GF-D8 (cell line): ENCODE data around the gene ERN2.

Experiments used
- DNase-seq: peaks from one replicate; lab custom pipeline; 2025; lab: John Stamatoyannopoulos, UW

Gene ERN2

DNA sequence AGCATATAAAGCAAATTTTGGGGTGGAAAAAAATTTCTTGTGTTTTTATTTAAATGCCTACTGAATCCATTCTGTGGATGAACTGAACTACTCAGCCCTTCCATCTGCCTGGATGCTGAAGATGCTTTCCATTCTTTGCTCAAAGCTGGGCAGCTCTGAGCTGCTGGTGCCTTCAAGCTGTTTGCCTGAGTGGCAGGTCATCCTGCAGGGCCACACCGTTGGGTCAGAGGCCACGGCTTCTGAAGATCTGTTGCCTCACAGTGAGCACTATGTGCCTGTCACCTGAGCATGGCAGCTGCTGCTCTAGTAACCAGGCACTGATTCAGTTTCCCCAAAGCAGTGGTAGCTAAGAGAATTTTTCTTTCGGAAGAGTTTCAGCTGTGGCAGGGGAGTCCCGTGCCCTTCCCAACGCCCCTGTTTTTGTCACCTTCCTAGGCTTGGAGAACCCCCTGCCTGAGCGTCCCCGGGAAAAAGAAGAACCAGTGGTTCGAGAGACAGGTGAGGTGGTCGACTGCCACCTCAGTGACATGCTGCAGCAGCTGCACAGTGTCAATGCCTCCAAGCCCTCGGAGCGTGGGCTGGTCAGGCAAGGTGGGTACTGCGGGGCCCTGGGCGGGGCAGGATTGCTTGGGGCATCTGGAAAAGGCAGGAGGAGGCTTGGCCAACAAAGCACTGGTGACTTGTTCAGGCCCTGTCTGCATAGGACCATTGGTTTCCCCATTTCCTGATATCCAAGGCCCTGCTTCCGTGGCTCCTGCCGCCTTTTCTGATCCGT is 25.8 kb downstream of the ERN2 start:
- no peak for DNase-seq

DNA sequence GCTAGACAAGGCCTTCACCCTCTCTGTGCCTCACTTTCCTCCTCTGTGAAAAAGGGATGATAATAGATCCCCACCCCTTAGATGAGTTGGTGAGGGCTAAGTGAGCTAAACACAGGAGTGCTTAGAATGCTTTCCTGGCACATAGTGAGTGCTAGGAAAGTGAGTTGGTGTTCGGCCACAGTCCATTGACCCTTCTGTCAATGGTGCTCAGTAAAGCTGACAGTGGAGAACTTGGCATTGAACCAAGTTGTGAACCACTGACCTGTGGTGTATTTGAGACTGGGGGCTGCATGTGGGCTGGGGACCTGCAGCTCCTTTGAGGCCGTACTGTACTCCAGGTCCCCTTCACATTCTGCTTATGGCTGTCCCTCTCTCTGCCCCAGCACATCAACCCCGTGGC is 29.5 kb downstream of the ERN2 start:
- no peak for DNase-seq

DNA sequence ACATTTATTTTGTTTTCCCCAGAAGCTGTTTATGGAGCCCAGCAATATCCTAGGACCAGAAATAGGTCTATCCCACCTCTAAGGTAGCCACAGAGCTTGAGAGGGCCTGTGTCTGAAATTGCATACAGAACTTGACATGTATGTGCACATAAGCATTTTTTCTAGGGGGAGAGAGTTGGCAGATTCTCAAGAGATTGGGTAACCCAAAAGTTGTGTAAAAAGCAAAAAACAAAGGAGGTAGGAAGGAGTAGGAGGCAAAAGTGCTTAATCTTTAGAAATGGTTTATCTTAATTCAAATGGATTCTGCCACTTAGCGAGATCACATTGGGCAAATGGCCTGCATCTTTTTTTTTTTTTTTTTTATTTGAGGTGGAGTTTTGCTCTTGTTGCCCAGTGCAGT is 30.8 kb downstream of the ERN2 start:
- peak; percentile 19 for DNase-seq

DNA sequence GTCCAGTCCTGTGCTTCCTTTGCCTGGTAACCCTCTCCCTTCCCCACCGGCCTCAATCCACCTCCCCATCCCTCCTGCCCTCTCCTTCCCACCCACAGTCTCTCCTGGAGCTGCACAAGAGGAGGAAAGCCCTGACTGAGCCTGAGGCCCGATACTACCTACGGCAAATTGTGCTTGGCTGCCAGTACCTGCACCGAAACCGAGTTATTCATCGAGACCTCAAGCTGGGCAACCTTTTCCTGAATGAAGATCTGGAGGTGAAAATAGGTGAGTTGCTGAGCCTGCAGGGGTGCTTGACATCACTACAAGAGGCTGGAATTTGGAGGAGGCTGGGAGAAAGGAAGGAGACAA is 33.1 kb downstream of the ERN2 start:
- no peak for DNase-seq

DNA sequence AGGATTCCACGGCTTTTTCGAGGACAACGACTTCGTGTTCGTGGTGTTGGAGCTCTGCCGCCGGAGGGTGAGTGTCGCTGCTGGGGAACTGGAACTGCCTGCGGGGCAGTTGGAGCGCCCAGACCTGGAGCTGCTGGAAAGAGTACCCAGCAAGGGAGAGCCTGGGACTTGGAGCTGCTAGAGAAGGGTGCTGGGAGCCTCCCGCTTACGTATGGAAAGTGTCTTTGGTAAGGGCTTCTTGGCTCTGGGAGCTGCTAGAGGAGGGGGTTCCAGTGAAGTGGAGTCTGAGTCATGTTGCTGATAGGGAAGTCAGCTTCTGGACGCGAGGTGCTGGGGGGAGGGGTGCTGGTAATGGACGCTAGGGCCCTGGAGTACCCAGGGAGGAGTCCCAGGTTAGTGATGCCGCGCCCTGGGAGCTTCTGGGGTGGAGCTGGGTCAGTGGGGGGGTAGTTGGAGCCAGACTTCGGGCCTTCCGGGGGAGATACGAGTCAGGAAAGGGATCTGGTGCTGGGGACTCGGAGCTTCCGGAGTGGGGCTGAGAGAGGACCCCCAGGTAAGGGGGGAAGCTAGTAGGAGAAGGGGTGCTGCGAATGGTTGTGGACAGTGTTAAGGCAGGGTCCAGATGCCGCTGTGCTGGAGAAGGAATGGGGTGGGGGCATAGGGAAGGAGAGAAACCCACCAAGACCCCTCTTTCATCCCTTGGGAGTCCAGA is 33.6 kb downstream of the ERN2 start:
- DNase-seq, result peak; percentile 25

DNA sequence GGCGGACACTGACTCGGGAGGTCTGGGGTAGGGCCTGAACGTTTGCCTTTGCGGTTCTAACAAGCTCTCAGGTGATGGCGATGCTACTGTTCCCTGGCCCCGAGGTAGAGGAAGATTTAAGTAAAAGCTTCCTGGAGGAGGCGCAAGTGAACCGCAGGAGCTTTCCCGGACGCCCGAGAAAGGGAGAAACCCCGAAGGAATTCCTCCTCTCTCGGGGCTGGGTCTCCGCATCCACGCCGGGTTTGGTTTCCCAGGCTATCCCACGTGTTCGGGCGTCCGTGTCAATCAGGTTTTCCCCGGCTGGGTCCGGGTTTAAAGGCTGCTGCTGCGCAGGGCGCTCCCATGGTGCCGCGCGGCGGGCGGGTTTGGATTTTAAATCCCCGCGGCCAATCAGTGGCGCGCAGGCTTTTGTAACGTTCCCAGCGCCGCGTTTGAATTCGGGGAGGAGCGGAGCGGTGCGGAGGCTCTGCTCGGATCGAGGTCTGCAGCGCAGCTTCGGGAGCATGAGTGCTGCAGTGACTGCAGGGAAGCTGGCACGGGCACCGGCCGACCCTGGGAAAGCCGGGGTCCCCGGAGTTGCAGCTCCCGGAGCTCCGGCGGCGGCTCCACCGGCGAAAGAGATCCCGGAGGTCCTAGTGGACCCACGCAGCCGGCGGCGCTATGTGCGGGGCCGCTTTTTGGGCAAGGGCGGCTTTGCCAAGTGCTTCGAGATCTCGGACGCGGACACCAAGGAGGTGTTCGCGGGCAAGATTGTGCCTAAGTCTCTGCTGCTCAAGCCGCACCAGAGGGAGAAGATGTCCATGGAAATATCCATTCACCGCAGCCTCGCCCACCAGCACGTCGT is 34.4 kb downstream of the ERN2 start, which contains the start of gene PLK1:
Gene PLK1 (plus strand): TSS at position 460 of the 844 bp plus-strand sequence. CDS start 44 bp downstream, at position 504.
- DNase-seq, result peak; percentile 66

DNA sequence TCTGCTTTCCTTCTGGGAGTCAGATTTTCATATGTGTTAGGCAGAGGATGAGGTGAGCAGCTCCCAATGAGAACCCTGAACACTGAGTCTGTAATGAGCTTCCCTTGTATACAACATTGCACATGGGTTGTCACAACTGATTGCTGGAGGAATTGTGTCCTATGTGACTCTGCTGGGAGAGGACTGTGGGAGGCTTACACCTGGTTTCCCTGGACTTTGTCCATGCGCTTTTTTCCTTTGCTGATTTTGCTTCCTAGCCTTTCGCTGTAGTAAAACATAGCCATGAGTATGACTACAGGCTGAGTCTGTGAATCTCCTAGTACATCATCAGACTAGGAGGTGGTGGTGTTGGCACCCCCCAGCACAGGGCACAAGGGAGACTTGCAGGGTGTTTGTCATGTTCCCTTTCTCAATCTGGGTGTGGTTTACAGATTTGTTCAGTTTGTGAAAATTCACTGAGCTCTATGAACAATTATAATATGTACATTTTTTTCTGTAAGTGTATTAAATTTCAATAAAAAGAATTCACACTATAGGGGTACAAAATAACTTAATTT is 36.0 kb downstream of the ERN2 start:
- DNase-seq, result no peak

DNA sequence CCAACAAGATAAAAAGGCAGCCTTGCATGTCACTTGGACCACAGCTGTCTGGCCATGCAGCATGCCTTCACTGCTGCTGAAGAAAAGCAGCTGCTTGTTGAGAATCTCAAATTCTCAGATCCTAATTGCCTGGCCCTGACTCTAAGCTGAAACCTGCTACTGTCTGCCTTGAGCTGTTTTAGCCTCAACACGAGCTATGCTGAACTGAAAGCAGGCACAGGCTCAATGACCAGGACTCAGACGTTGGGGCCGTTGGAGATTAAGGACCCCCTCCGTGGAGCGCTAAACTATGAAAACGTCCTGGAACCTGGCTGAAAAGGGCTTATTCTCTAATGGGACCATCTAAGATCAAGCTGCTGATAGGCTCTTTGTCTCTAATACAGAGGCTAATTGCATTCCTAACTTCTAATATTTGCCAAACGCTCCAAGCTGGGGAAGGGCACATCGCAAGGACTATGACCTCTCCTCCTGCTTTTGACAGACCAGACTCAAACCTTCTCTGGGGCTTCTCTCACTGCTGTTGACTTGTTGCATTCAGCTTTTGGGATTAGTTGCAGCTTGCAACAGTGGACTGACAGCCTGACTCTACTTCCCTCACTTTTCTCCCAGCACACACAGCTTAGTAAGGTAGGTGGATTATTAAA is 38.9 kb downstream of the ERN2 start:
- no peak for DNase-seq

DNA sequence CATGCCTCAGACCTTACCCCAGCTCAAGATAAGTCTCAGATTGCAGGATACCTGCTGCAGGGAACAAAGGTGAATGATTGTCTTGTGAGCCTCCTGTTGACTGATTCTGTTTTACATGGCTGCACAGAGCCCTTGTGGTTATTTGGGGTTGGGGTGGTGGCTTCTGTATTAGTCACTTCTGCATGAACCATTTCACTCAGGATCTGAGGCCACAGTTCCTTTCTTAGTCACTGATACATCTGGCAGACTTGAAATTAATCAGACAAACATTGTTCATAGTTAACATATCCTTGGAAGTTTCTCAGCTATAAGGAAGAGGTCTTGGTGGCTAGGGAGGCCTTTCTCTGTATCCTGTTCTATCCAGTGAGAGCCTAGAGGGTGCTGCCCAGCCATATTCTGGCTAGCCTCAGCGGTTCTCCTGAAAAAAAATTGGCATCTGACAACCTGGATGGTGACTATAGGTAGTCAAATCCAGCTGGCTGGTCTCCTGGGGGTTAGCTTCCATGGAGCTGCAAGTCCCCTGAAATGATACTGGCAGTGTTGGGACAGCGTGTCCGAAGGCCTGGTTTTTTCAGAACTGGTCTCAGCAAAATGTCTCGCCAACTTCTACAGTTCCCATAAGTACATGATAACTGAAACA is 42.8 kb downstream of the ERN2 start:
- no peak for DNase-seq

DNA sequence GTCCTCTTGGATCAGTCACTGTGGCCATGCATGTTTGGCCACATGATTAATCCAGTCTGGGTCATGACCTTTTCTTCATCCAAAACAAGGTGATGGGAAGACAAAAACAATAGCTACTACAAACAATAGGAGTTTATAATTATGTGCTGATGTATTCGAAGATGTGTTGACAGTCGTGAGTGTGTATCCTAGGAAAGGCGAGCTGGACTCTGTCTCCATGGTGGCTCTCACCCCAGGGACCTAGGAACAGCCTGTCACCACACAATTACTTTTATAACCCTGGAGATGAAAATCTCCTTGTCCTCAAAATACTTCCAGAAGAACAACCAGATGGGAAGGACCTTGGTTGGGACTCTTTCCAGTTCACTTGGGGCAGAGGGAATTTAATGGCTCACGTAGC is 44.1 kb downstream of the ERN2 start:
- DNase-seq, result no peak

DNA sequence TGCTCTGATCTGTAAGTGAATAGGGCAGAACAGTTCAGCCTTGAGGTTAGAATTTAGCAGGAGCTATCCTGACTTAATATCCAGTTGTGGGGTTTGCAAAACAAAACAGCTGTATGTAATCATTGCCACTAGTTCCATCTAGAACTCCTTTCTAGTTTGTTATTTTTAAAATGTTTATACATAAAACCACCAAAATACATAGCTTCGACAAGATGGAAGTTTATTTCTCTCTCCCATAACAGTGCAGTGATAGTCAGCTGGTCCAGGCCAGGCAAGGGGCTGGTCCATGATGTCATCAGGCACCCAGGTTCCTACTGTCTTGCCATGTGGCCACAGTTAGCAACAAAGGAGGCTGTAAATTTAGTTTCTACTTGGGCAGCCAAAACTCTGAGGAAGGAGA is 44.8 kb downstream of the ERN2 start:
- DNase-seq, result no peak

DNA sequence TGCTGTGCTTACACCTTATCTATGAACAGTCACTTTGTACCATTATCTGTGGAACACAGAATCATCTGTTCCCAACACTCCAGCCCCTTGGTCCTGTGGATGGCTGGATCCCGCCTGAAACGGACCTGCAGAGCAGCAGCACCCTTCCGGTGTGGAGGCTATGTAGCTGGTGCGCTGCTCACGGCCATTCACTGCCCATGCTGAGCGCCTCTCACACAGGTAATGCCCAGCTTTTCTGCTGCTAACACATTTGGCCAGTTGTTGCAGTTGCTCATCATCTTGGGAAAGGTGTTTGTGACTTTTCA is 45.7 kb downstream of the ERN2 start:
- no peak for DNase-seq

DNA sequence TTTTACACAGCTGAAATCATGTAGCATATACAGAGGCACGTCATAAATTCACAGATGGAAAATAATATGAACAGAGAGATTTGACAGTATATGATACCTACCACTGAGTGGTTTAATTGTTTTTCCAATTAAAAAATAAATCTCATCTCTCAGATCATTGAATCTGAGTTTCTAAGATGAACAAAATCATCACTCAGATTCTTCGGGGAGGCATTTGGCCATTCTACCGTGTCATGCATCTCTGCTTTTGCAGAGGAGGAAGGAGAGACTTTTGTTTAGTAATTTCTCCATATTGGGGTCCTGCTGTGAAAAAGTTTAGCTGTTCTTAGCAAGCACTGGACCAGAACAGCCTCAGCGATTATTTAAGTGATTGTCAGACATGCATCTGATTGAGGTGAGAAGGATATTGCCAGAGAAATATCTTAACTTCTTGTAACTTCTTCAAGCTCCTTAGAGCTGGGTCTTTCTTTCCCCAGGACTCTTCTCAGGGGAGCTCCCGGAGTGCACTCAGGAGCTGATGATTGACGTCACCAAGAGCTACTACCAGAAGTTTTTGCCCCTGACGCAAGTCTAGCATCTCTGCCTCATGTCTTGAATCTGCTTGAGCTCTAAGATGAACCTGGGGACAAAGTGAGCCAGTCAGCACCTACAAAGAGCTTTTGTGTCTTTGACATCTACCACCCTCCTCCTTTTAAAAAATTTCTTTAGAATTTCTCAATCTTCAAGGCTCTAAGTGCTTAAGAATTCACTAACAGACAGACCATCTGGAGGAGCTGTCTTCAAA is 46.3 kb downstream of the ERN2 start:
- no peak for DNase-seq

DNA sequence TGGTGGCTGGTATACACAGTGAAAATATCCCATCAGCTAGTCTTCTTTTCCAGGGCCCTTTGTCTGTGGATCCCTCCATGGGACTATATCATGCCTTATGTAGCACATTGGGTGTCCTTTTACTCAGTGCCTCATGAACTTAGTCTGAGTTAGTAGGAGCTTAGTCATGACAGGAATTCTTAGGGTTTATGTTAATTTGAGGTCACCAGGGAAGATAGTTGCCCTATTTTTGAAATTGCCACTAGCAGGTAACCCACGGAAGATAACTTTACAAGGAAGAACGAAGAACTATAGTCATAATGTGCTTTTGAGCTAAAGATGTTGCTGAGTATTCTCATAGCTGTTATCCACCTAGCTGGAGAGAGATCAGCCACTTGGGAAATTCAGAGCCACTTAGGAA is 49.1 kb downstream of the ERN2 start:
- DNase-seq, result no peak

DNA sequence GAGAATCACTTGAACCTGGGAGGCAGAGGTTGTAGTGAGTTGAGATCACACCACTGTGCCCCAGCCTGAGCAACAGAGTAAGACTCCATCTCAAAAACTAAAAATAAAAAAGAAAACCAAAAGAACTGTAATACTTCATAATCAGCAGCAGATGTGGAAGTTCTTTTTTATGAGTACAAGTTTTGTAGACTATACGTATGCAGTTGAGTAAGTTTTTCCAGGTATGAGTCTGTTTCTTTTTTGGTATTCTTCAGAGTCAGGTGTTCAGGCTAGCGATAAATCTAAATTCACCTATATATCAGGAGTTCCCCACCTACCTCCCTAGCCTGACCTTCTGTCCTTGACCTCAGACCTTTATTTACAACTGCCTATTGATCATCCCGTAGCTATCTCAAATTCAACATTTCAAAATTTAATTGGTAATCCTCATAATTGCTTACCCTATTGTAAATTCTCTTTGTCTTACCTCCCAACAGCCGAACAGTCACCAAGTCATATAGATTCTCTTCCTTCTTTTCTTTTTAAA is 61.0 kb downstream of the ERN2 start:
- DNase-seq, result no peak

DNA sequence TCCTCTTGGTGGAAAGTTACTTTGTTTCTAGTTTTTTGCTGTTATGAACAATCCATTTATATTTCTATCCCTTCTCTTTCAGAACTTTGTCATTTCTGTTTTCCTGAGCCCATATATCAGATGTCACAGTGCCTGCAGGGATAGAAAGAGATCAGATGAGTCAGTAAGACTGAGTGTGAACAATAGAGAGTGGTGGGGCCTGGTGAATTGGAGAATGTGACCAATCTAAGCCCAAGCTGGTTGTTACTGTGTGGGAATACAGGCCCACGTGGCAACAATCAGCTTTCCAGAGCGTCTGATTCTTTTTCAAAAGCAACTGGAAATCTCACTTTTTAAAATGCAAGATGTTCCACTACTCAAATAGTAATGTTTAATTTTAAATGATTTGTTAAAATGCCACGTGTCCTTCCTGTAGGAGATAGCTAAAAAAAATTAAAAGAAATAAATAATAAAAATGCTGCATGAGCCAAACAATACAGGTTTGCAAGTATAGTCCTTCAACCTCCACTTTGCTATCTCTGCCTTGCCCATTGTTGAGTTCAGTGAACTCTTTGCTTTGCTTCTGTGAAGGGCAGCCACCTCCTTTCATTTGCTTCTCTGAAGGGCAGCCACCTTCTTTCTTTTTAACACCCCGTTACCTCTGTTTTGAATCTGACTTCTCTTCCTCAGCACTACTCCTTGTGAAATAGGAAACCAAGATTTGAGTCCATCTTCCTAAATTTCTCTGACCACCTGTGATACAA is 62.2 kb downstream of the ERN2 start:
- DNase-seq, result no peak

DNA sequence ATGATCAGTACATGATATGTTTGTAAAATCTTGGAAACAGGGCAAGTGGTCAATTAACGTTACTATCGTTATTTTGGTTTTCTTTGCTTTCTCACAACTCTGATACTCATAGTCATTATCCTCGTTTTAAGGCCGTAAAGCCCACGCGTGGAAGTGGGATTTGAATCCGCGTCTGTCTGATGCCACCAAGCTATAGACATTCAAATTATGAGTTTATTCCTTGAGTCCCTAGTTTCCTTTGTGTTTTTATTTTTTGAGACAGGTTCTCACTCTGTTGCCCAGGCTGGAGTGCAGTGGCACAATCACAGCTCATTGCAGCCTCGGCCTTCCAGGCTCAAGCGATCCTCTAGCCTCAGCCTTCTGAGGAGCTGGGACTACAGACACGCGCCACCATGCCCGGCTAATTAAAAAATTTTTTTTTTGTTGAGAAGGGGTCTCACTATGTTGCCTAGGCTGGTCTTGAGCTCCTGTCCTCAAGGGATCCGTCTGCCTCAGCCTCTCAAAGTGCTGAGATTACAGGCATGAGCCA is 70.7 kb downstream of the ERN2 start:
- DNase-seq, result no peak

DNA sequence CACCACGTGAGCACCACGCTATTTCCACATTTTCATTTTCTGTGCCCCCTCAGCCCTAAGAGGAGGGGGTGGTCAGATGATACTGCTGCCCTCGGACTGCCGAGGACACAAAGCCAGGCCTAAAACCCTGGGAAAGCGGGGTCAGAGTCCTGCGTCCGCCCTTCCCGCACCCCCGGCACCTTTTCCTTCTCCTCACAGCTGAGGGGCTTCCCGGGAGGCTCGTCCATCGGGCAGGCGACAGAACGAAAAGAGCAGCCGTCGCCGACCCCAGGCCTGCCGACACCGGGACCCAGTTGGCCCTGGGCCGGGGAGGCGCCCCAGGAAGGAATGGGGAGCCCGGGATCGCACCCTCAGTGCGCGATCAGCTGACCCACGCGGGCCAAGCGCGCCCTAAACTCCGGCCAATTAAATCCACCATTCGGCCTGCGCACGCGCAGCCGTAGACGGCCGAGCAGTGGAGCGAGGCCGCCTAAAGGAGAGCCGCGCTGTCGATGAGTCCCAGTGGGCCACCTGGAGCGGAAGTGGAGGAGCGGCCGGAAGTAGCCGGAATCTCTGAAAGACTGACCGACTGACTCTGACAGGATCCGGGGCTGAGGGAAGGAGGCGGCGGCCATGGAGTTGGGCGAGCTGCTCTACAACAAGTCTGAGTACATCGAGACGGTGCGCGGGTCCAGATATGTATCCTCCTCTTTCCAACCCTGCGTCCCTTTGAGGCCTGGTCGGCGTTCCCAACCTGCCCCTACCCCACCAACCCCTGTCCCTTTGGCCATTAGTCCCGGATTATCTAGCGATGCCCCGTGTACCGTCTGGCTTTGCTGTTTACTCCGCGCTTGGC is 71.9 kb downstream of the ERN2 start, which contains the start of the genes DCTN5 and PALB2:
Gene DCTN5 (plus strand): TSS at position 536 of the 835 bp plus-strand sequence. CDS start 77 bp downstream, at position 613.
Gene PALB2 (minus strand): TSS at position 380 of the 835 bp plus-strand sequence. CDS start 153 bp downstream, at position 227.
- peak; percentile 89 for DNase-seq

DNA sequence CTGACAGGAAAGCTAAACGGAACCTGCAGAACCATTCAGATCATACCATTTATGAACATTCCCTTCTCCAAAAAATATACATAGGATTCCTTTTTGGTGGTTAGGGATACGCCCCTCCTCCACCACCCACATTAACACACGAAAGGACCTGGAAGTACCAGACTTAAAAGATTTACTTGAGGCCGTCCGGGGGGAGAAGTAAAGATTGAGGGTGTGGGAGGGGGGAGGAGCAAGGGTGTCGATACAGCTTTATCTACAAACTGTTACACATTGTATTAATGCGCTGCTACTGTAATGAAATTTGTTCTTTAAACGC is 72.4 kb downstream of the ERN2 start:
- no peak for DNase-seq
